Measurements from ENCODE around the gene MCM3AP.
A peak's percentile ranks its signal among the peaks of the same experiment; 100 is the strongest.
"Not testable (repeated sequence)": the region's sequence is repeated elsewhere in the genome, so short reads cannot be mapped to it uniquely, and the experiment has no call there.

MCM3AP gene

GRCh38 chr21:46241577-46241976 lies 43.8 kb downstream of the MCM3AP start:
- DNase-seq, result not testable (repeated sequence)

DNA sequence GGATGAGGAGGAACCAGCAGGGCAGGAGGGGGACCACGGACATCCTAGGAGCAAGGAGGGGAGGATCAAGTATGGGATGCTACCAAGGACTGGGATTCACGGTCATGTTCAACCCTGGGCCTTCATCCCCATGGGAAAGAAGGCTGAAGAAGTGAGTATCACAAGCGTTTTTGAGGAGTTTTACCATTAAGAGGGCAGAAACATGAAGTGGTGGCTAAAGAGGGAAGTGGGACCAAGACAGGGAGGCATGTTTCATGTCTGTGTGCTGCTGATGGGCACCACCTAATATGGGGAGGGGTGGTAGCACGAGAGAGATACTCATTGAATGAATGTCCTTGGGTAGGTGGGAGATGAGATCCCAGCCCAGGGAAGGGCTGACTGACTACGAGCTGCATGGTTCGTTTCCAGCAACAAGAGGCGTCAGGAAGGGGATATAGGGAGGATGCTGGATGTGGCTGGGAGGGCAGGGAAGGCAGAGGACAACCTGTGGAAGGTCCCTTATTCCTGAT lies 45.5 kb downstream of the MCM3AP start:
- DNase-seq, result no peak

DNA sequence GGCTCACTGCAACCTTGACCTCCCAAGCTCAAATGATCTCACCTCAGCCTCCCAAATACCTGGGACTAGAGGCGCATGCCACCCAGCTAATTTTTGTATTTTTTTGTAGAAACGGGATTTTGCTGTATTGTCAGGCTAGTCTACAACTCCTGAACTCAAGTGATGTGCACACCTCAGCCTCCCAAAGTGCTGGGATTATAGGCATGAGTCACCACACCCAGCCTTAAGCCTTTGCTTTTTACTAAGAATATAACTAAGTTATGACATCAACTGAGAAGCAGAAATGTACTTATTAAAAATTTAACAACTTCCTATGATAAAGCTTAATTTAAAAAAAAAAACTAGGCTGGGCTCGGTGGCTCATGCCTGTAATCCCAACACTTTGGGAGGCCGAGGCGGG lies 47.9 kb downstream of the MCM3AP start:
- no peak for DNase-seq

- DNase-seq, result no peak
Observed at GRCh38 chr21:46234436-46234950, 50.9 kb downstream of the MCM3AP start.

DNA sequence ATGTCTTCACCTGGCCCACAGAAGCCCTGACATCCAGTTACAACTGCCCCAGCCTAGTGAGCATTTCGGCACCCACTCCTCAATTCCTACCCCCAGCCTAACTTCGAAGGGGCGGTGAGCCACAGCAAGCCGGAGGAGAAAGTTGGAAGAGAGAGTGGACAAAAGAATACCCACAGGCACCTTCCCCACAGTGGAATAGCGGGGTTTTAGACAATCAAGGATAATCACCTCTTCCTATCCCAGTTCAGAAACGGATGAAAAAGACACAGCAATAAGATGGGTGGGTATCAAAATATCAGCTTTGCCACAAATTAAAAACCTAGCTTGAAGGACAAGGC lies 55.5 kb downstream of the MCM3AP start:
- no peak for DNase-seq

- no peak for DNase-seq
Observed at GRCh38 chr21:46229133-46229922, 56.1 kb downstream of the MCM3AP start.

DNA sequence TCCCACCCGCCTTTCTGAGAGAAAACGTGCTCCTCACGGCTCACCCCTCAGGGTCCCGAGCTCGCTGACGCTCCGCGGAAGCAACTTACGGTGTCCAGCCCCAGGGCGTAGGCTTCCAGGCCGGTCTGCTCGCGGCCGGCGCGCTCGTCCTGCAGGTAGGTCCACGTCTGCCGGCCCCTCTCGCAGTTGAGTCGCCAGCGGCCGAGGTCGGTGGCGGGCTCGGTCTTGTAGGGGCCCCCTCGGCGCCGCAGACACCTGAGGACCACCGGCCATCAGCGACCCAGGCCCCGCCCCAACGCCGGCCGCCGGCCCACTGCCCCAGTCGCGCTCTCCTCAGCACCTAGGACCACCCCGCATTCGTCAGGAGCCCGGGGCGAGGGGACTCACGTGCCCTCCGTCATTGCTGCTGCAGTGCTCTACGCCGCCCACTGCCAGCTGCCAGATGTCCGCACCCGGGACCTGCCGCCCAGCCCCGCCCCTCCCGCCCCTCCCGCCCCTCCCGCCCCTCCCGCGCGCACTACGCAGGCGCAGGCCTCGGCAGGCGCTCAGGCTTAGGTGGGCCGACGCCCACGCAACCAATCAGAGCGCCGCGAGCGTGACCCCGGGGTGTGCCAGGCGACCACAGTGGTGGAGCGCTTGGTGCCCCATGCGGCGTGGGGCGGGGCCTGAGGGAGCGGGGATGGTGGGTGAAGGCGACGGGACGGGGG lies 56.9 kb downstream of the MCM3AP start, which contains the start of gene LSS:
Gene LSS, minus strand, starts transcription at position 430 of the 707 bp plus-strand sequence. Its CDS starts 29 bp downstream, at position 401.
- peak; percentile 99 for DNase-seq

DNA sequence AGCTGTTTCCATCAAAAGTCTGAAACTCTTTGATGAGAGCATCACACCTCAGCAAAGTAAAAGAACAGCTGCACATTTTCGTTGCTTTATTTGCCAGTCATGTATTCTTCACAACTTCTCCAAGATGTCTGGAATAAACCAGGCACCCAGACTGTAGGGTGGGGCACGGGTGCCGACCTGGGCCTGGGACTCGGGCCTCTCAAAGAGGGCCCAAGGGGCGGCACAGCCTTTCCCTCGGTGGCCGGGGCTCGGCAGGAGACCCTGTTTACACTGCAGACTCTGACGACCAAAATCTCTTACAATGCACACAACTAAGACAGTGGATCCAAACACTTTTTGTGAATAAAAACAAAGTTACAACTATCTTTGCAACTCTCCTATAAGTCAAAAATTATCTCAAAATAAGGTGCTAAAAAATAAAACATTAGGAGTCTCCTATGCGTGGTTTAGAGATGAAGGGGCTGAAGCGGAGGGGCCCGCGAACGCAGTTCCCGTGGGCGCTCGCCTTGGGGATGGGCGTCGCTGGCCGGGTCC lies 57.5 kb downstream of the MCM3AP start:
- DNase-seq, result no peak

DNA sequence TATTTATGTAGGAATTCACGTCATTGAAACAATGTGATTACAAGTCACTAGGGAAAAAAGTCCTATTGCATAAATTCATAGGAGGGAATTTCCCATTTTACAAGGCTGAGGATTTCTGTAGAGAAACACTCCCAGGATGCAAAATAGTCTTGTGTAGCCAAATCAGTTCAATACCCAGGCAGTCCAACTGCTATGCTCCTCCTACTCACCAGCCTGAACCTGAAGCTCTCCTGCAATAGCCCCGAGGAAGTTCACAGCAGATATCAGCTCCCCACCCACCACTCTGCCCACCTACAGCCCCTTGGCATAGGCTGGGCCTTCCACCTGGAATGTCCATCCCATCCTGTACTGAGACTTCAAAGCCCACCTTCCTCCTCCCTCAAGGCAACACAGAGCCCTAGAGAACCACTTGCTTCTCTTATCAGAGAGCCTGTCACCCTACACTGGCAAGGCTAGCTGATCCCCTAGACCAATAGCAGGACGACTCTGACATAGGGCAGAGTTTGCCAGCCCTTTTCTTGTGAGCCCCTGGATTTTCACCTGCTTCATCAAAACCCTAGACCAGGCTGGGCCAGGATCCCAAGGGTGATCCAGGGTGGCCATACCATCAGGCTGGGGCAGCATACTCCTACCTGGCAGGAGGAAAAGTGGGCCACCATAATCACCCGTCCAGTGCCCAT lies 58.4 kb downstream of the MCM3AP start:
- DNase-seq, result peak; percentile 22

GRCh38 chr21:46226146-46226545 lies 59.3 kb downstream of the MCM3AP start:
- DNase-seq, result no peak

GRCh38 chr21:46223661-46224060 lies 61.8 kb downstream of the MCM3AP start:
- DNase-seq, result not testable (repeated sequence)

DNA sequence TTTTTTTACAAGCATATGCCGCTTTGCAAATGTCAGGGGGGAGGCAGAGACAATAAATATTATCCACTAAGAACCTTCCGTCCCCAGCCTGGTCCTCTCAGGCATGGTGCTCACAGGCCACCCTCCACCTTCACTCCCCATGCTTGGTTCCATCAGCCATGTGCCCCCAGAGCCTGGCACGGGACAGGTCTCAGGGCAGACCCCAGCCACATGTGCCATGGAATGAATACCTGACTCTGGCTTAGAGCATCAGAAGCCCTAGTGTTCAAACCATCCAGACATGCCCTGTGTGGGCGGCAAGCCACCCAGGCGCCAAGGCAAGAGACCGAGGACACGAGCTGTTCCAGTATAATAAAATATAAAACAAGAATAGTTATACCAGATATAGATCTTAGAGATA lies 62.2 kb downstream of the MCM3AP start:
- DNase-seq, result no peak

GRCh38 chr21:46222436-46223116 lies 62.8 kb downstream of the MCM3AP start:
- DNase-seq, result no peak

GRCh38 chr21:46221664-46222435 lies 63.6 kb downstream of the MCM3AP start:
- DNase-seq, result no peak

GRCh38 chr21:46220847-46221246 lies 64.6 kb downstream of the MCM3AP start:
- DNase-seq, result no peak

- DNase-seq, result no peak
Observed at GRCh38 chr21:46220275-46220810, 65.1 kb downstream of the MCM3AP start.

DNA sequence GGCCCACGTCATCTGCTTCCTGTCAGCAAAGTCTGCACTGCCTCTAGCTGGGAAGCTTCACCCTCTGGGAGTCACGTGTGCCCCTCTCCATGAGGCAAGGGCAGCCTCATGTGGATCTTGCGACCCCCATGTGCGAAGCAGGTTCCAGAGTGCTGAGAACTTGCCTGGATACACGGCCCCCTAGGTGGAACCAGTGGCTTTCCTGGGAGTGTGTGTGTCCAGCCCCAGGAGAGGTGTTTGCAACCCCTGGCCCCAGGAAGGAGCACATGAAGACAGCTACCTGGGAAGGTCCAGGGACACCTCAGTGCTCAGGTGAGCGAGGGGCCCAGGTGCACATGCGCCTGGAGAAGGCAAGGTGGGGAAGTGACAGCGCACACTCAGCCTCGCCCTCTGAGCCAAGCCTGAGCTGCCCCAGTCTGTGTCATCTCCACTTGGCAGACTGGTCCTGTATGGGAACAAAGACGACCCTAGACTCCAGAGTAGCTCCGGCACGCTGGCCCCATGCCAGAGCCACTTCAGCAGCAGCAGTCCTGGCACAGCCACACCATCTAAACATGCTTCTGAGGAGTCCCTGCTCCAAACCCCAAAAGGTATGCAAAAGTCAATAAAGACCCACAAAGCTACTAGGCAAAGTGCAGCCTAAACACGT lies 65.7 kb downstream of the MCM3AP start:
- DNase-seq, result no peak

DNA sequence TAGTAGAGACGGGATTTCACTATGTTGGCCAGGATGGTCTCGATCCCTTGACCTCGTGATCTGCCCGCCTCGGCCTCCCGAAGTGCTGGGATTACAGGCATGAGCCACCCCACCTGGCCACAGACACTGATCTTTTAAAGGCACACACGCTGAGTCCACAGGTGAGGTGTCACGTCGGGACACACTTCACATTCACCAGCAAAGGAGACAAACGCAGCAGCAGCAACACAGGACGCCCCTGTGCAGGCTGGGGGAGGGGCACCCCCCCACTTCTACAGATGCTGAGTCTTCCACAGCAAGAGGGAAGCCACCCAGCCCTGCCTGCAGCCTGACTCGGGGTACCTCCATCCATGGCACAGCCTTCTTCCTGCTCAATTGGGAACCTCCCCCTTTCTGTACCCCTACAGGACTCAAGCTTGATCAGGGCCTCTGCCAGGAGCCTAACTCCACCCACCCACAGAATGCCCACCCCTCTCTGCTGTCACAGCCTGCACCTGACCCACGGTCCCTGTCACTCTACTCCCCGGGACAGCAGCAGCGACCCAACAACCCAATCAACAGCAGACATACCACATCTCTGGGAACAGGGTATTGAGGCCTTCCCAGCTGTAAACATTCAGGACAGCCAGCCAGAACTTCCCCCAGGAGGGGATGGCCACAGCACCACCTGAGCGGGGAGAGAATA lies 66.4 kb downstream of the MCM3AP start:
- DNase-seq, result no peak

DNA sequence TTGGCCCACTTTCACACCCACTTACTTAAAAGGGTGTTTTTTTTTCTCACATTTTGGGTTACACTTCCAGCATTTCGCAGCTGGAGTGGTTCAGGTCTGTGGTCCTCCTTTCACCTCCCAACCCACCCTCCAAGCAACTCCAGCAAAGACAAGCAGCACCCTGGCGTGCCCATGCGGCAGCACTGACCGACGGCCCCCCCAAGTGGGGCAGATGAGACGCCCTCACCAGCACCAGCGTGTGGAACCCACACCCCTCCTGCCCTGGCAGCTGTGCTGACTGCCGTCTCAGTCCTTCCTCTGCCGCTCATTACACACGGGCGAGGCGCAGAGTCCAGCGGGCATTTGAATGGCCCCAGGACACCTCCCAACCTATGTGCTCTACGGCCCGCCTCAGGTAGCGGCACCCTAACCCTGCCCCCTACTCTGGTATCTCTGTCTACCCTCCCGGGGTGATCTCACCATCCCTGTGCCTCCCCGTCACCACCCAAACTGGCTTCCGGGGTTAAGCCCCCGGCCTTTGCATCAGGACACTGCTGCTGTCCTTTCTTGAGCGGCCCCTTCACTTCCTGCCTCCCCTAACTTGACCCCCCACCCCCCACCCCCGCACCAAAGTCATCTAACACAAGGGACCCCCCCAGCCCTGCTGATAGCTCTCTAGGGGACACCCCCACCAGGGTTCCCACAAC lies 67.8 kb downstream of the MCM3AP start:
- no peak for DNase-seq
